Adrenal gland (tissue), 12 donors: ENCODE measurements around the gene AMFR. TPM values are rescaled to one million over a fixed set of nuclear protein-coding genes. Genes with fewer than 3 reads are reported as not detected.

Experiments
- DNase-seq, 7 donors: peaks; one replicate each; pipeline ENCODE4 v3.0.0-alpha.2; 2019 to 2020
- H3K27ac ChIP-seq, 5 donors: fragments of 200-600 bp; sonication (generic) in 4 of 5; 1 replicate in 3 of 5; 2 replicates in 2 of 5; pipeline versions ENCODE4 v1.5.1 to v1.8.0; 2016 to 2020; ENCODE audit warnings: mild to moderate bottlenecking in 1 of 5
- H3K27me3 ChIP-seq: fragments of 200-600 bp; 2 replicates; pipeline ENCODE4 v1.8.0; 2021
- H3K36me3 ChIP-seq, 2 donors: fragments of 200-600 bp; replicated peaks in 1 of 2; 1 replicate in 1 of 2; 2 replicates in 1 of 2; pipeline versions ENCODE4 v1.5.1 to v1.8.0; 2018 to 2022
- H3K4me1 ChIP-seq, 2 donors: fragments of 200-600 bp; replicated peaks in 1 of 2; 1 replicate in 1 of 2; 2 replicates in 1 of 2; pipeline versions ENCODE4 v1.5.1 to v1.8.0; 2018 to 2021
- H3K4me3 ChIP-seq, 4 donors: fragments of 200-600 bp; sonication (generic) in 3 of 4; one replicate each; pipeline ENCODE4 v1.5.1; 2016 to 2018
- H3K9me3 ChIP-seq, 3 donors: fragments of 200-600 bp; sonication (generic) in 1 of 3; replicated peaks in 1 of 3; 1 replicate in 2 of 3; 2 replicates in 1 of 3; pipeline versions ENCODE4 v1.5.1 to v1.8.0; 2016 to 2021
- POLR2A ChIP-seq, 2 donors: fragments of 450-650 bp; IDR thresholded peaks; one replicate each; pipeline ENCODE4 v1.6.1; 2017; ENCODE audit warnings: antibody characterized with exemption in 2 of 2, mild to moderate bottlenecking in 2 of 2, moderate library complexity in 1 of 2
- WGBS, 4 donors: extraction: QIAGEN DNeasy Blood & Tissue Kit in 2 of 4; methylation state at CpG; one replicate each; pipeline versions ENCODE4 v1.1.5 to v1.1.7; 2013 to 2017; 5-methylcytosine and 5-hydroxymethylcytosine counted together
- intact Hi-C, 2 donors: fragments of 100-400 bp; cut with DNase I; formaldehyde crosslinking; loops; one replicate each; pipeline versions ENCODE4 v1.14.1 to v1.15.0; 2022 to 2023
- polyA plus RNA-seq, 3 donors: library from polyadenylated mRNA; stranded (reverse); fragments of 200-250 nt in 2 of 3; fragments of 350-450 nt in 1 of 3; fragmentation: Illumina TruSeq in 1 of 3; extraction: RNeasy Lipid Tissue Mini Kit (QIAGEN cat#74804) in 1 of 3; gene quantifications; one replicate each; pipeline ENCODE4 v1.2.3, GENCODE V29; 2013 to 2014
- total RNA-seq, 9 donors: library from RNA; depleted of rRNA in 4 of 9; stranded (reverse); fragments of >200 nt in 4 of 9; fragments of 120-200 nt in 1 of 9; fragmentation: NEBNext Ultra II Directional in 1 of 9; extraction: Animal tissue kit (Norgen Biotek cat#: 25700) in 1 of 9; gene quantifications; one replicate each; pipeline versions ENCODE4 v1.1.0 to v1.2.4, GENCODE V29; 2013 to 2023
- TF ChIP-seq, protein P1 (sequence below), 6 experiments: fragments of 450-650 bp in 4 of 6; fragments of 200-600 bp in 2 of 6; sonication (generic) in 1 of 6; IDR thresholded peaks; 1 replicate in 5 of 6; 2 replicates in 1 of 6; pipeline versions ENCODE4 v1.5.1 to v1.8.0; 2016 to 2021; ENCODE audit warnings: antibody characterized with exemption in 6 of 6, mild to moderate bottlenecking in 2 of 6, moderate library complexity in 1 of 6
- donor health status: healthy with polysubstance abuse.
- donor health status: Bipolar disorder and iron deficiency.
- donor health status: DM: yes; HTN: yes; CAD: no.
- donor health status: DM: no; HTN: no; CAD: no.
- donor health status: DM: no; HTN: no; CAD: no.
- donor health status: DM: yes; HTN: yes; CAD: no.

AMFR gene
- total and polyA plus RNA-seq, 12 donors = 40.3 to 346 (median 206) TPM

DNA sequence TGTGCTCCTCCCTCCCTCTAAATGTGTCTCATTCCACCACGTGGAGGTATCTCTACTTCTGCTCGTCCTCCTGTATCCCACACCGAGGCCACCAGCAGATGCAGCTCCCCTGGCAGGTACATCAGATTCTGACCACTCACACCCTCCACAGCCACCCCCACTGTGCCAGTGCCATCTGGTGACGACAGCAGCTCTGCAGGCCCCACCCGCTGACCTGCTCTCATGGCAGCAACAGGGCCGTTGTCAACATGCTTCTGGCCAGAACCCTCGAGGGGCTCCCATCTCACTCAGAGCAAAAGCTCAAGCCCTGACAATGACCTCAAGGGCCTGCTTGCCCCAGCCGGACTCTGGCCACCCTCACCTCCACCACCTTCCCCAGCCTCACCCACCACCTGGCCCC is 93.4 kb downstream of the AMFR start:
- Histone ChIP-seq H3K36me3 (no peaks in the 10 kb centered on the region), H3K9me3 (no peaks in the 10 kb centered on the region), H3K27me3 (no peaks in the 10 kb centered on the region), H3K27ac (no peak overlapping the region), H3K4me1 (no peaks in the 10 kb centered on the region), H3K4me3 (no peak overlapping the region)
- no peak for DNase-seq
- intact Hi-C loops = no loop called here
- TF ChIP-seq, protein P1, sequence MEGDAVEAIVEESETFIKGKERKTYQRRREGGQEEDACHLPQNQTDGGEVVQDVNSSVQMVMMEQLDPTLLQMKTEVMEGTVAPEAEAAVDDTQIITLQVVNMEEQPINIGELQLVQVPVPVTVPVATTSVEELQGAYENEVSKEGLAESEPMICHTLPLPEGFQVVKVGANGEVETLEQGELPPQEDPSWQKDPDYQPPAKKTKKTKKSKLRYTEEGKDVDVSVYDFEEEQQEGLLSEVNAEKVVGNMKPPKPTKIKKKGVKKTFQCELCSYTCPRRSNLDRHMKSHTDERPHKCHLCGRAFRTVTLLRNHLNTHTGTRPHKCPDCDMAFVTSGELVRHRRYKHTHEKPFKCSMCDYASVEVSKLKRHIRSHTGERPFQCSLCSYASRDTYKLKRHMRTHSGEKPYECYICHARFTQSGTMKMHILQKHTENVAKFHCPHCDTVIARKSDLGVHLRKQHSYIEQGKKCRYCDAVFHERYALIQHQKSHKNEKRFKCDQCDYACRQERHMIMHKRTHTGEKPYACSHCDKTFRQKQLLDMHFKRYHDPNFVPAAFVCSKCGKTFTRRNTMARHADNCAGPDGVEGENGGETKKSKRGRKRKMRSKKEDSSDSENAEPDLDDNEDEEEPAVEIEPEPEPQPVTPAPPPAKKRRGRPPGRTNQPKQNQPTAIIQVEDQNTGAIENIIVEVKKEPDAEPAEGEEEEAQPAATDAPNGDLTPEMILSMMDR (IDR thresholded peaks at IDR 0.05) = no peak
- no peak for TF ChIP-seq POLR2A (IDR thresholded peaks at IDR 0.05)
- 81 to 84% (median 83%) methylated on average over 6 to 8 of the region's 8 CpGs for WGBS, 4 donors

DNA sequence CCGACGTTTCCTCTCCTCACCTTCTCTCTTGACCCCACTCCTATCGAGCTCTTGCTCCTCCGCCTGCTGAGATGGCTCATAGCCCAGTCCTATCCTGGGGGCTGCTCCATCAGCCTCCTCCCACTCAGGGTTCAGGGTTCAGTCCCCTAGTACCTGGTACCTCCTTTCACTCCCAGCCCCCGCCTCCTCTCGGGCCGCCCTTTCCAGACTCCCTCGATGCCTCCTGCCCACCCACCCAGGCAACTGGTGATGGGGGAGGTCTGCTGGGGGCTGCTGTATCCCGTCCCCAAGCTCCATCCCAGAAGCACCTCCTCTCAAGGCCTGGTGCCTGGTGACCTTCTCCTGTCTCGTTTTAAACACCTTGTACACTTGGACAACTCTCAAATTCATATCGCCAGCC is 93.9 kb downstream of the AMFR start:
- intact Hi-C loops = no loop called here
- no peak overlapping the region for H3K27ac ChIP-seq
- no peaks in the 10 kb centered on the region for H3K9me3 ChIP-seq
- no peak overlapping the region for H3K4me3 ChIP-seq
- no peak for DNase-seq
- no peaks in the 10 kb centered on the region for H3K36me3 ChIP-seq
- WGBS, 4 donors = 80 to 87% (median 83%) methylated on average over 11 of the region's 11 CpGs
- no peaks in the 10 kb centered on the region for H3K4me1 ChIP-seq
- H3K27me3 ChIP-seq = no peaks in the 10 kb centered on the region
- no peak for TF ChIP-seq POLR2A (IDR thresholded peaks at IDR 0.05)
- TF ChIP-seq, protein P1 (IDR thresholded peaks at IDR 0.05) = no peak

DNA sequence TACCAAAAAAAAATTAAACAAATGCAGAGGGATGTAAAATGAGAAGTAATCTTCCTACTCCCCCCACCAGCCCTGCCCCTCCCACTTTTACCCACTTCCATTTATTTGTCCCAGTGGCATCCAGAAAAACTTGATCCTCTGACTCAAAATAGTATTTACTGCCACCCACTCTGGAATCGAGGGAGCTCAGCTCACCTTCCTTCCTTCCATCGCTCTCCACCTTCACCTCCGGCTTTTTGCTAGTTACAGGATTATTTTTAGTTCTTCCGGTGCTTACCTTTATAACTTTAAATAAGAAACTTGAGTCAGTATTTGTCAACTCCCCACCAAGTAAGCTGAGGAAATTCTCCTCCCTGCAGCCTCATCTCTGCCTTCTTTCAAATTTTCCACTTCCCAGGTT is 94.9 kb downstream of the AMFR start:
- Histone ChIP-seq H3K4me1 (no peaks in the 10 kb centered on the region), H3K27me3 (no peaks in the 10 kb centered on the region), H3K36me3 (no peaks in the 10 kb centered on the region), H3K9me3 (no peaks in the 10 kb centered on the region), H3K27ac (no peak overlapping the region), H3K4me3 (no peak overlapping the region)
- no peak for DNase-seq
- no peak for TF ChIP-seq POLR2A (IDR thresholded peaks at IDR 0.05)
- TF ChIP-seq, protein P1 (IDR thresholded peaks at IDR 0.05) = no peak
- WGBS, 4 donors = 79 to 91% (median 87%) methylated on average over 4 of the region's 4 CpGs
- intact Hi-C loops = no loop called here

DNA sequence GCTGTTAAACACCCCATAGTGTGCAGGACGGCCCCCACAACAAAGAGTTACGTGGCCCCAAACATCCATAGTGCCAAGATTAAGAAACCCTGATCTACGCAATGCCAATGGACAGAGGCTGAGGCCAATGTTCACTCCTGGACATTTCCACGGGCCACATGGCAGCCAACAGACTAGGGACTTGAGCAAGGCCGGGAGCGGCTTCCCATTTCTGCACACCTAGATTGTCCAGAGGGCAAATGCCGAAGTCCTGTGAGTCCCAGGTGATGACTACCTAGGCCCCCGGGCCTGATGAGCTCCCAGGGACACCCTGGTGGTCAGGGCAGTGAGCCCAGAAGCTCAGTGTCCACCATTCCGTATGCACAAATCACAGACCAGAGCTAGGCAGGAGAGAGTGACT is 95.5 kb downstream of the AMFR start:
- no peak for DNase-seq
- H3K27me3 ChIP-seq = no peaks in the 10 kb centered on the region
- no peaks in the 10 kb centered on the region for H3K4me1 ChIP-seq
- H3K27ac ChIP-seq = no peak overlapping the region
- TF ChIP-seq, protein P1 (IDR thresholded peaks at IDR 0.05) = no peak
- no peak for TF ChIP-seq POLR2A (IDR thresholded peaks at IDR 0.05)
- no peak overlapping the region for H3K4me3 ChIP-seq
- 88 to 100% (median 93%) methylated on average over 1 to 9 of the region's 9 CpGs; no CpG with 5 or more reads in 1 of the 4 donors for WGBS, 4 donors
- intact Hi-C loops = no loop called here
- H3K36me3 ChIP-seq = no peaks in the 10 kb centered on the region
- H3K9me3 ChIP-seq = no peaks in the 10 kb centered on the region
